SU-DHL-6 (cell line): ENCODE measurements around the gene B4GALT5.
"Not testable (repeated sequence)": the region's sequence is repeated elsewhere in the genome, so short reads cannot be mapped to it uniquely, and the experiment has no call there.

Source experiments
- H2AFZ ChIP-seq: fragments of 200-600 bp; sonication (generic); 2 replicates; pipeline ENCODE4 v1.6.1; 2014; ENCODE audit warnings: low read depth, mild to moderate bottlenecking, moderate library complexity, mixed read lengths, antibody characterized with exemption, low read length; ENCODE audit not compliant: severe bottlenecking
- H3F3A ChIP-seq: fragments of 200-600 bp; shearing (Covaris generic); 2 replicates; pipeline ENCODE4 v1.6.0; 2016; ENCODE audit warnings: antibody characterized with exemption, mild to moderate bottlenecking; ENCODE audit not compliant: insufficient read depth
- H3K27ac ChIP-seq: fragments of 200-600 bp; sonication (generic); 2 replicates; pipeline ENCODE4 v1.5.1; 2016; ENCODE audit warnings: low read depth, mild to moderate bottlenecking, low read length, moderate library complexity, mixed read lengths
- H3K27me3 ChIP-seq: fragments of 200-600 bp; sonication (generic), shearing (Covaris generic); 2 replicates; pipeline ENCODE4 v1.6.0; 2014; ENCODE audit warnings: mild to moderate bottlenecking, low read length
- H3K36me3 ChIP-seq: fragments of 200-600 bp; sonication (generic); 2 replicates; pipeline ENCODE4 v1.6.1; 2014; ENCODE audit warnings: mild to moderate bottlenecking, low read length, mixed read lengths
- H3K4me2 ChIP-seq: fragments of 300-600, 200-600 bp; shearing (Covaris generic), sonication (generic); 2 replicates; pipeline ENCODE4 v1.6.0; 2014; ENCODE audit warnings: low read length, low read depth, mild to moderate bottlenecking; ENCODE audit not compliant: poor library complexity, severe bottlenecking
- H3K4me3 ChIP-seq: fragments of 200-600 bp; sonication (generic); 2 replicates; pipeline ENCODE4 v1.5.1; 2014; ENCODE audit warnings: antibody characterized with exemption, low read length, mild to moderate bottlenecking, mixed read lengths; ENCODE audit not compliant: insufficient read depth, poor library complexity, severe bottlenecking
- H3K79me2 ChIP-seq: fragments of 200-600 bp; sonication (generic); 2 replicates; pipeline ENCODE4 v1.6.1; 2014; ENCODE audit warnings: mild to moderate bottlenecking, low read length, moderate library complexity; ENCODE audit not compliant: insufficient read depth
- H3K9ac ChIP-seq: fragments of 200-600 bp; sonication (generic); 2 replicates; pipeline ENCODE4 v1.7.0; 2014; ENCODE audit warnings: mild to moderate bottlenecking, low read length
- H3K9me2 ChIP-seq: fragments of 200-600 bp; sonication (generic); replicated peaks from 2 replicates; pipeline ENCODE4 v1.6.1; 2014; ENCODE audit warnings: low read length; ENCODE audit not compliant: insufficient read depth
- H3K9me3 ChIP-seq: fragments of 200-600 bp; sonication (generic); 2 replicates; pipeline ENCODE4 v1.6.1; 2014; ENCODE audit warnings: low read length, mixed read lengths; ENCODE audit not compliant: insufficient read depth
- H4K20me1 ChIP-seq: fragments of 200-600 bp; sonication (generic); 2 replicates; pipeline ENCODE4 v1.6.1; 2014; ENCODE audit warnings: low read depth, mild to moderate bottlenecking, antibody characterized with exemption, low read length, moderate library complexity, mixed read lengths
- CTCF ChIP-seq: fragments of 200-600 bp; sonication (generic); IDR thresholded peaks from one replicate; pipeline ENCODE4 v1.5.1; 2017; ENCODE audit warnings: antibody characterized with exemption, mild to moderate bottlenecking, low read length, moderate library complexity; ENCODE audit not compliant: insufficient read depth, poor library complexity, severe bottlenecking
- EZH2phosphoT487 ChIP-seq: fragments of 200-600 bp; sonication (generic), shearing (Covaris generic); conservative IDR thresholded peaks from 2 replicates; pipeline ENCODE4 v1.6.1; 2018; ENCODE audit warnings: mild to moderate bottlenecking, antibody characterized with exemption, low read length, moderate library complexity, mixed read lengths

The B4GALT5 gene

GRCh38 chr20:49631061-49631716, 82.5 kb downstream of the B4GALT5 start:
- Histone ChIP-seq H3K4me2 (peak overlapping the region; percentile 64), H3K9ac (peak overlapping the region; percentile 51)

GRCh38 chr20:49630396-49630951, 83.2 kb downstream of the B4GALT5 start:
- peaks cover 94% of the 10 kb centered on the region for H3F3A ChIP-seq
- no peaks in the 10 kb centered on the region for H3K27me3 ChIP-seq
- no peak overlapping the region for H3K4me3 ChIP-seq
- H3K9me3 ChIP-seq, result peaks cover 8% of the 10 kb centered on the region; the same call in 1 of the 2 replicates
- no peaks in the 10 kb centered on the region for H4K20me1 ChIP-seq
- no peak overlapping the region for H2AFZ ChIP-seq
- no peaks in the 10 kb centered on the region; the same call in 1 of the 2 replicates for H3K79me2 ChIP-seq
- H3K4me2 ChIP-seq, result peak overlapping the region; percentile 64
- H3K27ac ChIP-seq, result peak overlapping the region; percentile 97
- H3K9me2 ChIP-seq, result no peaks in the 10 kb centered on the region
- no peak for TF ChIP-seq EZH2phosphoT487
- peaks cover 21% of the 10 kb centered on the region for H3K36me3 ChIP-seq
- H3K9ac ChIP-seq, result peak overlapping the region; percentile 51

More at GRCh38 chr20:49631061-49631716, 82.5 kb downstream of the B4GALT5 start:
- Histone ChIP-seq H3F3A (peaks cover 94% of the 10 kb centered on the region), H3K27me3 (no peaks in the 10 kb centered on the region), H4K20me1 (no peaks in the 10 kb centered on the region), H2AFZ (no peak overlapping the region), H3K4me3 (no peak overlapping the region), H3K79me2 (no peaks in the 10 kb centered on the region; the same call in 1 of the 2 replicates), H3K9me3 (peaks cover 8% of the 10 kb centered on the region; the same call in 1 of the 2 replicates), H3K9me2 (no peaks in the 10 kb centered on the region), H3K36me3 (peaks cover 23% of the 10 kb centered on the region), H3K27ac (peak overlapping the region; percentile 97)
- TF ChIP-seq CTCF, result no peak
- TF ChIP-seq EZH2phosphoT487, result no peak

GRCh38 chr20:49629606-49630005, 84.1 kb downstream of the B4GALT5 start:
- Histone ChIP-seq H3K27me3 (no peaks in the 10 kb centered on the region), H3K36me3 (peaks cover 17% of the 10 kb centered on the region), H2AFZ (no peak overlapping the region), H3K9me3 (peaks cover 8% of the 10 kb centered on the region; the same call in 1 of the 2 replicates), H3F3A (peaks cover 95% of the 10 kb centered on the region), H3K9me2 (no peaks in the 10 kb centered on the region), H3K4me3 (no peak overlapping the region), H3K9ac (0 out of 2 replicates have a peak overlapping the region, but pooled peaks have one; percentile 14), H3K4me2 (peak overlapping the region; percentile 49), H3K27ac (peak overlapping the region; percentile 97), H4K20me1 (no peaks in the 10 kb centered on the region), H3K79me2 (no peaks in the 10 kb centered on the region; the same call in 1 of the 2 replicates)
- no peak for TF ChIP-seq EZH2phosphoT487
- TF ChIP-seq CTCF, result no peak

DNA sequence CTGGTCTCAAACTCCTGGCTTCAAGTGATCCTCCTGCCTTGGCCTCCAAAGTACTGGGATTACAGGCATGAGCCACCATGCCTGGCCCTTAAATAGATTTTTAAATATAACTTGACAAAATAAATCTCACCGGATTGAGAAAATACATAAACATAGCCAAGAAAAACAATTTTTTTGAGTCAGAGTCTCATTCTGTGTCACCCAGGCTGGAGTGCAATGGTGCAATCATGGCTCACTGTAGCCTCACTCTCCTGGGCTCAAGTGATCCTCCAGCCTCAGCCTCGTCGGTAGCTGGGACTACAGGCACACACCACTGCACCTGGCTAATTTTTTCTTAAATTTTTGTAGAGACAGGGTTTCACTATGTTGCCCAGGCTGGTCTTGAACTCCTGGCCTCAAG, 85.4 kb downstream of the B4GALT5 start:
- not testable (repeated sequence) for H3K79me2 ChIP-seq, H3K9me3 ChIP-seq, H3K9me2 ChIP-seq, H3K27me3 ChIP-seq, H4K20me1 ChIP-seq, H2AFZ ChIP-seq, H3K4me3 ChIP-seq
- Histone ChIP-seq H3K36me3 (peaks cover 13% of the 10 kb centered on the region; the same call in 1 of the 2 replicates), H3K4me2 (peak overlapping the region; percentile 69), H3K9ac (peak overlapping the region; percentile 21; the same call in 1 of the 2 replicates), H3F3A (peaks cover 86% of the 10 kb centered on the region), H3K27ac (peak overlapping the region; percentile 97)
